Activated CD8-positive, alpha-beta memory T cell treated with anti-CD3 and anti-CD28 coated beads for 36 hours (primary cell): ENCODE measurements around the gene KSR2. TPM values are rescaled to one million over a fixed set of nuclear protein-coding genes. Genes with fewer than 3 reads are reported as not detected.

Experiments
- CTCF ChIA-PET: fragments of 350-600 bp; sonication (Branson Sonifier 250); formaldehyde crosslinking; loops from one replicate; lab custom pipeline; 2021; ENCODE audit warnings: antibody characterized with exemption; lab: Charles Lee
- POLR2A ChIA-PET: fragments of 350-600 bp; sonication (Branson Sonifier 250); formaldehyde crosslinking; loops from one replicate; lab custom pipeline; 2021; ENCODE audit warnings: antibody characterized with exemption; lab: Charles Lee
- total RNA-seq, 2 experiments: library from RNA; stranded (reverse); gene quantifications; one replicate each; pipeline ENCODE4 v1.2.3, GENCODE V29; 2021

Gene KSR2
- total RNA-seq, 2 experiments from 2014 or later = 0.02 TPM; not detected in 1

DNA sequence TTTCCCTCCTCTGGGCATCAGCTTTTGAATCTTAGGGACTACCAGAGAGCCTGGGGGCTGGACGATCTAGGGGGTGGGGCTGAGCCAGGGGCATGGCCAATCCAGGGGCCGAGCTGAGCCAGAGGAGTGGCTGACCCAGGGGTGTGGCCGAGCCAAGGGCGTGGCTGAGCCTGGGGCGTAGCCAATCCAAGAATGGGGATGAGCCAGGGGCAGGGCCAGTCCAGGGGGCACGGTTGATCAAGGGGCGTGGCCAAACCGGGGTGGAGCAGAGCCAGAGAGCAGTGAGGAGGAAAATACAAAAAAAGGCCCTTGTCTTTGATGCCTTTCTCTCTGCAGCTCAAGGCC, 388.1 kb downstream of the KSR2 start:
- CTCF ChIA-PET = no interaction called here

GRCh38 chr12:117580015-117580717, 388.6 kb downstream of the KSR2 start:
- ChIA-PET POLR2A (no interaction called here), CTCF (no interaction called here)

More for the DNA sequence above, 388.1 kb downstream of the KSR2 start:
- POLR2A ChIA-PET = no interaction called here

GRCh38 chr12:117577122-117577657, 391.6 kb downstream of the KSR2 start:
- ChIA-PET POLR2A (no interaction called here), CTCF (no interaction called here)

DNA sequence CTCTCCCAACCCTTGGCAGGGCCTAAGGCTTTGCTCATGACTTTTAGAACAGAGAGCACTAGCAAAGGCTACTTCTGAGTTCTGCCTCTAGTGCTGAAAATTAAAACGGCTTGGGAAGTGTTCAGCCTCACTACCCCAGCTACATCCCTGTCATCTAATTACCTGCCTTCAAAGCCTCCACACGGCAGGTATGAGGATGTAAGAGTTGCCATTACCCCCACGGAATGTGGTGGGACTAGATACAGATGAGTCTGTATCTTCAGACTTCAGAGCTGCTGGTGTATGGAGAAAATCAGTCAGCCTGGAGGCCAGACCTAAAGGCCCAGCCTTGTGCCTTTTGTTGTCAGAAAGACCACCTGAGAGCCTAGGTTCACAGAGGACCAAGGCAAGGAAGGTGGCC, 392.7 kb downstream of the KSR2 start:
- ChIA-PET CTCF (no interaction called here), POLR2A (no interaction called here)

DNA sequence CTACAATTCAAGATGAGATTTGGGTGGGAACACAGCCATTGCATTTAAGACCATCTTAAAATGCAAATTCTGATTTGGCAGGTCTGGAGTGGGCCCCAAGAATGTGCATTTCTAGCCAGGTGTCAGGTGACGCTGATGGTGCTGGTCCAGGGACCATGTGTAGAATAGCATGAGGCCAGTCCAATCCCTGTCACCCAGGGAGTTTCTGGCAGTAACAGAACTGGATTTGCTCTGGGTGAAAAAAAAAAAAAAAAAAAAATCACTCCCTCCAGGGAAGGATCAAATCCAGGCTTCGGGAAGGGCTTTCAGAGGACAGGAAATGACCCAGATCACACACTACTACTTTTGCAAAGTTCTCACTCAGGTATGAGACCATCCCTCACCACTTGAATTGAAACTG, 394.1 kb downstream of the KSR2 start:
- POLR2A ChIA-PET = no interaction called here
- CTCF ChIA-PET = no interaction called here

DNA sequence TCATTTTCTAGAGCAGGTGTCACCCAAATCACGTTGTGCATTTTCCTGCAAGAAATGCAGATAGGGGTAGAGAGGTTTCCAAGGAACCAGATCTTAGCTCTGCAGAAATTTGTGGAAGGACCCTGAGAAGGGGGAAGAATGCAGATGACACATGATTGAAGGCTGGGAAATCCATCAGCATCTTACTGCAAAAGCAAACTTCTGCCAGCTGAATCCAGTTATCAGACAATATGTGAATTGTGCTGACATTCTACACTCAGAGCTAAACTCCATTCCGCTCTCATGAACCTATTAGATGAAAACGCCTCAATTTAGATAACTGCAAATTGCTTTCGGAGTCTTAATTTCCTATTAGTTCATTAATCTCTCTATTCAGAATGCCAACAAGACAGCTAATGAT, 396.0 kb downstream of the KSR2 start:
- ChIA-PET CTCF (no interaction called here), POLR2A (no interaction called here)

DNA sequence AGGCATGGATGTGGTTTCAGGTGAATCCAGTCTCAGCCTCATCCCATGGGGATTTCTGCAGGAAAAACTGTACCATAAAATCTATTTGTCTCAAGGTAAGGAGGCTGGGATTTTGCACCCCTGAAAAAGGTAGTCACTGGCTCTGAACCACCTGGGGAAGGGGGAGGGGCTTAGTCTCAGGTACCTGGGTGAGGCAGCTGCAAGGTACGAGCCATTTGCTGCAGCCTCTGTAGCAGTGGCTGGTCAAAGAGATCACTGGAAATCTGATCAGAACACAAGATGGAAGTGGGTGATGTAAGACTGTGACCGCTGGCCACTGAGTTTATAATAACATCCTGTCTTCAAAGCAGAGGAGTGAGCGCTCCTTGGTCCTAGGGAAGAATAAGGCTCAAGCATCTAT, 397.5 kb downstream of the KSR2 start:
- POLR2A ChIA-PET = no interaction called here
- CTCF ChIA-PET = no interaction called here

DNA sequence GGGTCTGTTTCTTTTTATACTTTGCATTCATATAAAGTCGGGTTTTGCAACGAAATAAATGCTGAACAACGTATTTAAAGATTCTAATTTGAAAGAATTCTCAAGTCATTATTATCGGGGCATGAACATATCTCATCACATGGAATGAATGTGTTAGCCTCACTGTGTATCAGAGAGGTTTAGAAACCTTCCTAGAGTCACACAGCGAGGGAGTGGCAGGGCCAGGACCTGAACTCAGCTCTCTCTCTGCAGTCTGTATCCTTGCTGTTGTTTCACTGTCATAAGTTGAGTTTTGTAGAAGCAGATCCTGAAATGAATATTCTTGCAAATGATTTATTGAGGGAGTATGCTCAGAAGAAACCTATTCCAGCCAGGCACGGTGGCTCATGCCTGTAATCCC, 398.2 kb downstream of the KSR2 start:
- POLR2A ChIA-PET = no interaction called here
- CTCF ChIA-PET = no interaction called here

GRCh38 chr12:117567644-117568216, 401.1 kb downstream of the KSR2 start:
- ChIA-PET CTCF (interaction anchor here (0.8 kb wide), 1 partner anchor 22 kb away, joined by 4 read pairs; no protein-coding TSS in a partner anchor), POLR2A (no interaction called here)

DNA sequence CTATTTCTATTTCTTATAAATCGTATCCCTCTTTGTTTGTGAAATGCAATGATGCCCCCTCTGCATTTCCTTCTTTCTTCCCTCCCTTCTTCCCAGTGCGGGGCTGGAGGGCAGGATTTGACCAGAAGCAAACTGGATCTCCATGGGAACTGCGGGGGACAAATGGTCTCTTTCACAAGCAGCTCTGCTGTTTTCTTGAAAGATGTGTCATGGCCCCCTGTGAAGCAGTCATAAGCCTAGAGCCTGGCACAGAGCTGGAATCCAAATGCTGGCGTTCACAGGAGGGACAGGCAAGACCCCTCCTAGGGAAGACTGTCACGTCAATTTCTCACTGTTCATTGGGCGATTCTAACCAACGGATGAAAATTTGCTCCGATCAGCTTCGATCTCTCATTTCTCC, 403.9 kb downstream of the KSR2 start:
- ChIA-PET CTCF (no interaction called here), POLR2A (no interaction called here)

GRCh38 chr12:117563706-117564105, 405.1 kb downstream of the KSR2 start:
- ChIA-PET POLR2A (no interaction called here), CTCF (no interaction called here)

DNA sequence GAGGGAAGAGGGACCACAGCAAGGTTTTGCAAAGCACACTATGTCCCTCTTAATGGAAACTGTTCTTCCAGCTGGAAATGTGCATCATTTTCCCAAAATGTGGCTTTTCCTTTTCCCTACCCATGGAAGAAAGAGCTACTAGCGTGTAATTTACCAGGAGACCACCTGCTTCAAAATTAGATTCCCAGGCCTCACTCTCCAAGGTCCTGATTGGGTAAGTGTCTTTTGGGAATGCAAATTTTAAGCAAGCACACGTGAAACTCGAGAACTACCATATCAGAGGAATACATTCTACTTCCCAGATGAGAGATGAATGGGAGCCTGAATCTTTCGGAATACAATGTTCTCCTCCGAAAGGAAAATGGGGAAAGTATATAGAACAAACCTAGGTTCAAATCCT, 405.8 kb downstream of the KSR2 start:
- ChIA-PET POLR2A (no interaction called here), CTCF (no interaction called here)

GRCh38 chr12:117561990-117562389, 406.8 kb downstream of the KSR2 start:
- ChIA-PET POLR2A (no interaction called here), CTCF (no interaction called here)

- CTCF ChIA-PET = no interaction called here
- POLR2A ChIA-PET = no interaction called here
These were observed 408.8 kb downstream of the KSR2 start for GRCh38 chr12:117559978-117560377.

DNA sequence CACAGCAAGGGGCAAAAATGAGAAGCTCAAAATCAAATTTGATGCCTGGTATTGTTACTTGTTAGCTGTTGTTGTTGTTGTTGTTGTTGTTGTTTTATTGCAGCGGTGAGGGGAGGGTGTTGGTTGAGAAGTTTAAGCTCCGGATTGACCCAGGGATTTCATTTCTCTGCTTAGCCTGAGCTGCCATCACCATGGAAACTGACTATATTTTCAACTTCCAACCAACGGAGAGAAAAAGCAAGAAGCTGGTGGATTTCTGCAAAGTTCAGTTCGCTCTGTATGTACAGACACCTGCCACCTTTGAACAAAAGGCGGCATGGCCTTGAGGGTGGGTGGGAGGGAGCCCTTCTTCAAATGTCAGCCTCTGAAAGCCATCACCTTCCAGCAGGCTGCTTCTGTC, 412.9 kb downstream of the KSR2 start:
- POLR2A ChIA-PET = no interaction called here

DNA sequence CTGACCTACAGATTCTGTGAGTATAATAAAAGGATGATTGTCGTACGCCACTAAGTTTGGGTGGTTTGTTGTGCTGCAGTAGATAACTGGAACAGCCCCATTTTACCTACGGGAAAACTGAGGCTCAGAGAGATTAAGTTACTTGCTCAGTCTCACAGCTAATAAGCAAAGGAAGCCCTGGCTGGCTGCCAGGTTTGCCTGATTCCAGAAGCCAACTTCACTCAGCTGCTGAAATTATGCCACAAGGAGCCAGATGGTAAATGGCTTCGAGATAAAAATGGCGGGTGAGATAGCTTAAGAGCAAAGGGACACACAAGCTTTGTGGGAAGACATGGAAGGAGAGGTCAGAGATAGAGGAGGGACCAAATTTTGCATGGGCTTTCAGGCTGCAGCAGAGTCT, 415.8 kb downstream of the KSR2 start:
- CTCF ChIA-PET = no interaction called here
- POLR2A ChIA-PET = no interaction called here

More for the DNA sequence above, 412.9 kb downstream of the KSR2 start:
- CTCF ChIA-PET = no interaction called here

- ChIA-PET CTCF (interaction anchor here (0.6 kb wide), 1 partner anchor 61 kb away, joined by 4 read pairs; no protein-coding TSS in a partner anchor), POLR2A (no interaction called here)
These were observed 417.1 kb downstream of the KSR2 start for GRCh38 chr12:117551665-117552064.

DNA sequence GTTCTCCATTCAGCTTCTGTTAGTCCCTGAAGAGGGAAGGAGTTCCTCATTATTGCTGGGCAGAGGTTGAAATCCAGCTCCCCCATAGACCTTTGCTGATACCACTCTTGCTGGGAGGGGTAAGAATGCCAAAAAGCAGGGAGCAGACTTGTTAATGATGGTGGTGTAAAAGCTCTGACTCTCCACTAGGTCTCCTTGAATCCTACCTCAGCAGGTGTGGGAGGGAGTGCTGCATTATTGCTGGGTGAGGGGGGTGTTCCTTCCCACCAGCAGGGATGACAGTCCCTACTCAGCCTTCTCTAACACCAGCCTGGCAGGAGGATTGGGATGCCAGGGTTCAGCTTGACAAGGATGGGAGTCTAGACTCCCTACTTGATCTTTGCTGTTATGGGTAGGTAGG, 421.6 kb downstream of the KSR2 start:
- ChIA-PET CTCF (no interaction called here), POLR2A (no interaction called here)

- ChIA-PET CTCF (no interaction called here), POLR2A (no interaction called here)
These were observed 423.6 kb downstream of the KSR2 start for GRCh38 chr12:117545216-117545615.

GRCh38 chr12:117540011-117540410, 428.8 kb downstream of the KSR2 start:
- ChIA-PET CTCF (no interaction called here), POLR2A (no interaction called here)

DNA sequence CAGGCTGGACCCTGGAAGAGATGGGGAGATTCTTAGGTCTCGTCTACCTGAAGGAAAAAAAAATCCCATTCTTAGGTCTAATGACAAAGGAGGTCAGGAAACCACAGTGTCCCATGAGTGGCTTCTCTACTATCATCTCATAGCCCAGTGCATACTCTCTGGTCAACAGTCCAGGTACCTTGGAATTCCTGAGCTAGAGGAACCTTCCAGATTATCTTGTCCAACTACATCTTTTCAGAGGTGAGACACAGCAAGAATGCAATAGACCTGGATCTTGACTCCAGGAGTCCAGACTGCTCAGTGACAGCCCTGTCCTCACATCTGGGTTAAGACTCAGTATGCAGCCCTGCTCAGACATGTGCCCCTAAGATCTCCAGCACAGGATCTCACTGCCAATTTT, 429.9 kb downstream of the KSR2 start:
- ChIA-PET CTCF (interaction anchor here (0.6 kb wide), 1 partner anchor 71 kb away, joined by 5 read pairs; no protein-coding TSS in a partner anchor), POLR2A (no interaction called here)
